ENCODE measurements around the gene MCHR1.
"Not testable (repeated sequence)": the region's sequence is repeated elsewhere in the genome, so short reads cannot be mapped to it uniquely, and the experiment has no call there.

Gene MCHR1

DNA sequence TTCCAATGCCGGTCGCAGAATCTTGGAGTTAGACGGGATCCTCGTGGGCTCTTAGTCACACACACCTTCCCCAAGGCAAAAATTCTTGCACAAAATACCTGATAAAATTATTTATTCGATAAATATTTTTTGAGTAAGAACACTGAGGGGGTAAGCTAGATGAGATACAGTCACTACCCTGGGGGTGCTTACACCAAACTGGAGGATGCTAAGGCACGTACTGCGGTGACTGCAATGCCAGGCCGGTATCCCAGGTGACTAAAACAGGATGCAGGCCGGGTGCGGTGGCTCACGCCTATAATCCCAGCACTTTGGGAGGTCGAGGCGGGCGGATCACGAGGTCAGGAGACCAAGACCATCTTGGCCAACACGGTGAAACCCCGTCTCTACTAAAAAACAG, 41.0 kb upstream of the MCHR1 start:
- WGBS, 2 experiments = 94 to 96% methylated on average over 17 of the region's 17 CpGs
- H3K9me3 ChIP-seq (ENCODE audit: control insufficient read depth, low read length) = no peaks in the 10 kb centered on the region

DNA sequence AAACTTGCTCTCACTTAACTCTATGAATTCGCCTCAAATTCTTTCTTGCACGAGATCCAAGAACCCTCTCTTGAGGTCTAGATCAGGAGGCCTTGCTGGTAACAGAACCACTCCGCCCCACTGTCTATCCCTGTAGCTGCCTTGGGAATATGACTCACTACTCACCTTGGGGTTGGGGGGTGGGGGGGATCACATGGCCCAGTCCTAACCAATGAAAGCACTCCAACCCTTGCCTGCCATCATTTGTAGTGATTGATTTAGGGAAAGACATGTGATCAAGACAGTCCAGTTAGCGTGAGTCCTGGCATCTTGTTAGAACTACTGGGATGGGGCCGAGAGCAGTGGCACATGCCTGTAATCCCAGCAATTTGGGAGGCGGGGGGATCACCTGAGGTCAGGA, 38.0 kb upstream of the MCHR1 start:
- 93 to 94% methylated on average over 6 of the region's 6 CpGs for WGBS, 2 experiments
- H3K27me3 ChIP-seq (ENCODE audit: control insufficient read depth, insufficient read depth, low read length, poor library complexity, severe bottlenecking) = no peaks in the 10 kb centered on the region
- no peaks in the 10 kb centered on the region for H3K9me3 ChIP-seq (ENCODE audit: control insufficient read depth, low read length)
- no peaks in the 10 kb centered on the region for H3K36me3 ChIP-seq (ENCODE audit: control insufficient read depth, insufficient read depth, low read length)
- no peaks in the 10 kb centered on the region for H3K4me1 ChIP-seq (ENCODE audit: control insufficient read depth, insufficient read depth, low read length)
- H3K27ac ChIP-seq (ENCODE audit: insufficient read depth, low read depth, low read length, poor library complexity, severe bottlenecking) = no peak overlapping the region
- no peak overlapping the region for H3K4me3 ChIP-seq (ENCODE audit: insufficient read depth, low read depth, low read length)

More for the DNA sequence above, 41.0 kb upstream of the MCHR1 start:
- no peak overlapping the region for H3K4me3 ChIP-seq (ENCODE audit: insufficient read depth, low read depth, low read length)
- no peak overlapping the region for H3K27ac ChIP-seq (ENCODE audit: insufficient read depth, low read depth, low read length, poor library complexity, severe bottlenecking)
- H3K4me1 ChIP-seq (ENCODE audit: control insufficient read depth, insufficient read depth, low read length) = peaks cover 9% of the 10 kb centered on the region
- no peaks in the 10 kb centered on the region for H3K27me3 ChIP-seq (ENCODE audit: control insufficient read depth, insufficient read depth, low read length, poor library complexity, severe bottlenecking)
- H3K36me3 ChIP-seq (ENCODE audit: control insufficient read depth, insufficient read depth, low read length) = no peaks in the 10 kb centered on the region

DNA sequence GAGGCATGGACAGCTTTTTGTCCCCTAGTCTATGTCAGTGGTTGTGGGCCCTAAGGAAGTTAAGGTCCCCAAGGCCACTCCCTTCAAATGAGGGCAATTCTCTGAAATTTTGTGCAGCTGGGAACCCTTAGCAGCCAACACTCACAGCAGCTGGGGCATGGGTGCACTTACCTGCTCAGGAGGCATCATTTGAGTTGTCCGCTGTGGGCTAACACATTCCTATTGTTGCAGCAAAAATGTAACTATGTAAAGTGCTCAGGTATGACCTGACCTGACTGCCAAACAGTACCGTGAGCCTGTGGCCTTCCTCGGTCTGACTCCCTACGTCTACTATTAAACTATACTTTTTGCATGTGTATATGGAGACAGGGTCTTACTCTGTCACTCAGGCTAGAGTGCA, 37.0 kb upstream of the MCHR1 start:
- no peaks in the 10 kb centered on the region for H3K4me1 ChIP-seq (ENCODE audit: control insufficient read depth, insufficient read depth, low read length)
- H3K36me3 ChIP-seq (ENCODE audit: control insufficient read depth, insufficient read depth, low read length) = no peaks in the 10 kb centered on the region
- H3K27ac ChIP-seq (ENCODE audit: insufficient read depth, low read depth, low read length, poor library complexity, severe bottlenecking) = no peak overlapping the region
- no peaks in the 10 kb centered on the region for H3K9me3 ChIP-seq (ENCODE audit: control insufficient read depth, low read length)
- WGBS, 2 experiments = 87 to 94% methylated on average over 4 of the region's 4 CpGs
- H3K27me3 ChIP-seq (ENCODE audit: control insufficient read depth, insufficient read depth, low read length, poor library complexity, severe bottlenecking) = no peaks in the 10 kb centered on the region
- no peak overlapping the region for H3K4me3 ChIP-seq (ENCODE audit: insufficient read depth, low read depth, low read length)

DNA sequence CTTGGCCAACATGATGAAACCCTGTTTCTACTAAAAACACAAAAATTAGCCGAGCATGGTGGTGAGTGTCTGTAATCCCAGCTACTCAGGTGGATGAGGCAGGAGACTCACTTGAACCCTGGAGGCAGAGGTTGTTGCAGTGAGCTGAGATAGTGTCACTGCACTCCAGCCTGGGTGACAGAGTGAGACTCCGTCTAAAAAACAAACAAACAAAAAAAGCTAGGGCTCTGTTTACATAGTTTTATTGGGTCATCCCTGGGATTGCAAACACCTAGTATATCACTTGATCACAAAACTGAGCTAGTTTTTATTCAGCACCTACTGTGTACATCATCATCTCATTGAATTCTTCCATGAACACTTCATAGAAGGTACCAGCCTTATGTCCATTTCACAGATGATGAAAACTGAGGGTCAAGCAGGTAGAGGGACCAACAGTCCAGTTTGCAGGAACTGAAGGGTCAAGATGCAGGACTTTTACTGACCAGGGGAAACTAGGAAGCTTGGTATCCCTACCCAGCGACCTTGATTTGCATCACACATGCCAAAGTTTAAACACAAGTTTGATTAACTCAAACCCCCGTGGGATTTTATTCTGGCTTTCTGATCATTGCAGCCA, 33.6 kb upstream of the MCHR1 start:
- no peak overlapping the region for H3K4me3 ChIP-seq (ENCODE audit: insufficient read depth, low read depth, low read length)
- 86 to 87% methylated on average over 4 of the region's 4 CpGs for WGBS, 2 experiments
- no peaks in the 10 kb centered on the region for H3K27me3 ChIP-seq (ENCODE audit: control insufficient read depth, insufficient read depth, low read length, poor library complexity, severe bottlenecking)
- H3K27ac ChIP-seq (ENCODE audit: insufficient read depth, low read depth, low read length, poor library complexity, severe bottlenecking) = no peak overlapping the region
- no peaks in the 10 kb centered on the region for H3K9me3 ChIP-seq (ENCODE audit: control insufficient read depth, low read length)
- H3K36me3 ChIP-seq (ENCODE audit: control insufficient read depth, insufficient read depth, low read length) = no peaks in the 10 kb centered on the region
- H3K4me1 ChIP-seq (ENCODE audit: control insufficient read depth, insufficient read depth, low read length) = no peaks in the 10 kb centered on the region

DNA sequence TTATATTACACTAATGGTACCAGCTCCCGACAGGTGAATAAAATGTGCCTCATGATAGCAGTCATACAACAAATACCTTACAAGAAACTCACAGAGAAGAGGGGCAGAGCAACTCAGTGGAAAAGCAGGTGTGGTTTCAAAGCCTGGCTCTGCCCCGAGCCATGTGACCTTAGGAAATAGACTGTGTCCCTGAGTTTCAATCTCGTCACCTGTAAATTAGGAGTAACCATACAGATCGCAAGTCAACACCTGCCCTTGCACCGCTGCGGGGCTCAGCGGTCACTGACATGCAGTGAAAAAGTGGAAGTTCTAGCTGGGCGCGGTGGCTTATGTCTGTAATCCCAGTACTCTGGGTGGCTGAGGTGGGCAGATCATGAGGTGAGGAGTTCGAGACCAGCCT, 30.9 kb upstream of the MCHR1 start:
- no peak overlapping the region for H3K27ac ChIP-seq (ENCODE audit: insufficient read depth, low read depth, low read length, poor library complexity, severe bottlenecking)
- H3K4me3 ChIP-seq (ENCODE audit: insufficient read depth, low read depth, low read length) = no peak overlapping the region
- no peaks in the 10 kb centered on the region for H3K9me3 ChIP-seq (ENCODE audit: control insufficient read depth, low read length)
- H3K27me3 ChIP-seq (ENCODE audit: control insufficient read depth, insufficient read depth, low read length, poor library complexity, severe bottlenecking) = no peaks in the 10 kb centered on the region
- no peaks in the 10 kb centered on the region for H3K36me3 ChIP-seq (ENCODE audit: control insufficient read depth, insufficient read depth, low read length)
- 94 to 95% methylated on average over 10 of the region's 10 CpGs for WGBS, 2 experiments
- H3K4me1 ChIP-seq (ENCODE audit: control insufficient read depth, insufficient read depth, low read length) = peaks cover 7% of the 10 kb centered on the region

DNA sequence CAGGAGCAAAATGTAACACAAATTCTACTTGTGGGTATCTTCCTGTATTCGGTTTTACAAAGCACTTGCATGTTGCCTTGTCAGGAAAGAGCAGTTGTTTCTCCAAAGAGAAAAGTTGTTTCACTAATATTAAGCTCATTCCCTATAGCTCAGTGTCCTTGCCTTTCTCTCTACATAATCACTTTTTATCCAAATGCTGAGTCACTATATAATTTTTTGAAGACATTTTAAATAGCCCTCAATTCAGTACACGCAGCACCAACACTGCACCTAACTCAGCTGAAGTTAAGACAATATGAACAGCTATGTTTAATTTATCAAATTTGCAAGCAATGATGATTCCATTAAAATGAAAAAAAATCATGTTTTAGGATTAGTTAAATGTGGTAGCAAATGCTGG, 28.2 kb upstream of the MCHR1 start:
- H3K4me1 ChIP-seq (ENCODE audit: control insufficient read depth, insufficient read depth, low read length) = peaks cover 11% of the 10 kb centered on the region
- no peaks in the 10 kb centered on the region for H3K9me3 ChIP-seq (ENCODE audit: control insufficient read depth, low read length)
- no peak overlapping the region for H3K4me3 ChIP-seq (ENCODE audit: insufficient read depth, low read depth, low read length)
- H3K27ac ChIP-seq (ENCODE audit: insufficient read depth, low read depth, low read length, poor library complexity, severe bottlenecking) = no peak overlapping the region
- H3K27me3 ChIP-seq (ENCODE audit: control insufficient read depth, insufficient read depth, low read length, poor library complexity, severe bottlenecking) = no peaks in the 10 kb centered on the region
- WGBS, 2 experiments = 84 to 97% methylated on average over 1 to 2 of the region's 2 CpGs
- H3K36me3 ChIP-seq (ENCODE audit: control insufficient read depth, insufficient read depth, low read length) = no peaks in the 10 kb centered on the region

DNA sequence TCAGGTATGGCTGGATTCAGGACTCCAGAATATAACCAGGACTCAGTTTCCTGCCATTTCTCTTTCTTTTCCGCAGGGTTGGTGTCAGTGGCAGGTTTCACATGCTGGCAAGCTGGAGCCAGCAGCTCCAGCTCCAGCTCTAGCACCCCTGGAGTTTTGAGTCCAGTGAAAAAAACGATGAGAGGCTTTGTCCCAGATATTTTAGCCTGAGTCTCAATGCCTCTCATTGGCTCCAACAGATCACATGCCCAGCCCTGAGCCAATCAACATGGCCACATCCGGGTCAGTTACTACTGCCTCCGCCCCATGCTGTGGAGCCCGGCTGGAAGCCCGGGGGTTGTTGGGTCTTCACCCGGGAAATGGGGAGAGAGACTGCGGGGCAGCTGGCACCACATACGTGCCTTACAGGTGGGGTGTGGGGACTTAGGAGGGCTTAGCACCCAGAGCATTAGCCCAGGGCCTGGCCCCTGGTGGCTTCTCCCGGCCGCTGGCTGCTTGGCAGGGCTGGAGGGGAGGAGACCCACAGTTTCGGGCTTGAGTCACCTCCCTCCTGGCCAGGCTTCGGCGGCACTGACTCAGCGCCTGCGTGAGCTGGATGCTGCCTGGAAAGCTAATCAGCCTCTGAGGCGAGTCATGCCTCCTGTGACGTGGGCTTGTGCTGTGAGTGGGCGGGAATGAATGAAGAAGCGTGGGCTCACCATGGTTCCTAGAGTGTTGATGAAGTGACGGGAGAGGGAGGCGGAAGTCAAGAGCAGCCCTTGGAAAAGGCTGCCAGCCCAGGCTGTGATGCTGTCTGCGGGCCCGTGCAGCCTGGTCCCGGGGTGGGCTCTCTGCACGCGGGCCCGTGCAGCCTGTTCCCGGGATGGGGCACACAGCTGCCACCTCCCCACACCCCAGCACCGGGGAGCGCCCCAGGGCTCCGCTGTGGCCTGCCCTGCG, 27.5 kb upstream of the MCHR1 start:
- peak overlapping the region; percentile 60 for H3K27ac ChIP-seq (ENCODE audit: insufficient read depth, low read depth, low read length, poor library complexity, severe bottlenecking)
- 54 to 60% methylated on average over 33 of the region's 33 CpGs for WGBS, 2 experiments
- H3K9me3 ChIP-seq (ENCODE audit: control insufficient read depth, low read length) = no peaks in the 10 kb centered on the region
- H3K4me3 ChIP-seq (ENCODE audit: insufficient read depth, low read depth, low read length) = peak overlapping the region; percentile 45
- H3K4me1 ChIP-seq (ENCODE audit: control insufficient read depth, insufficient read depth, low read length) = peaks cover 11% of the 10 kb centered on the region
- H3K36me3 ChIP-seq (ENCODE audit: control insufficient read depth, insufficient read depth, low read length) = no peaks in the 10 kb centered on the region
- H3K27me3 ChIP-seq (ENCODE audit: control insufficient read depth, insufficient read depth, low read length, poor library complexity, severe bottlenecking) = no peaks in the 10 kb centered on the region

DNA sequence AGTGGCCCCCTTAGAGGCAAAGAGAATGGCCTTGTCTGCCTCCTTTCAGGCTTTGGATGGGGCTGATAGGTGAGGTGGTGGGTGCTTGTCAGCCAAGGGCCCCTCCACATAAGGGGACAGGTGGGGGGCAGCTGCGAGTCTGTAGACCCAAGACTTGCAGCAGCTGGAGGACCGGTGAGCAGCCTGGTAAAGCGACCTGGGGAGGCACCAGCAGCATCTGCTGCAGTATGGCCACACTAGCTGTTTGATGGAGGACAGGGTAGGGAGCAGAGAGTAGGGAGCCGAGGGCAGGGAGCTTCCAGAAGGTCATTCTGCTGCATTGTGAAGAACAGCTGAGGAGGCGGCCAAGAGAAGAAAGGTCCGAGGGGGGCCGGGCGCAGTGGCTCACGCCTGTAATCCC, 25.9 kb upstream of the MCHR1 start:
- no peaks in the 10 kb centered on the region for H3K27me3 ChIP-seq (ENCODE audit: control insufficient read depth, insufficient read depth, low read length, poor library complexity, severe bottlenecking)
- no peak overlapping the region for H3K4me3 ChIP-seq (ENCODE audit: insufficient read depth, low read depth, low read length)
- no peaks in the 10 kb centered on the region for H3K9me3 ChIP-seq (ENCODE audit: control insufficient read depth, low read length)
- no peaks in the 10 kb centered on the region for H3K36me3 ChIP-seq (ENCODE audit: control insufficient read depth, insufficient read depth, low read length)
- no peak overlapping the region for H3K27ac ChIP-seq (ENCODE audit: insufficient read depth, low read depth, low read length, poor library complexity, severe bottlenecking)
- WGBS, 2 experiments = 94% methylated on average over 9 of the region's 9 CpGs
- H3K4me1 ChIP-seq (ENCODE audit: control insufficient read depth, insufficient read depth, low read length) = peaks cover 11% of the 10 kb centered on the region

DNA sequence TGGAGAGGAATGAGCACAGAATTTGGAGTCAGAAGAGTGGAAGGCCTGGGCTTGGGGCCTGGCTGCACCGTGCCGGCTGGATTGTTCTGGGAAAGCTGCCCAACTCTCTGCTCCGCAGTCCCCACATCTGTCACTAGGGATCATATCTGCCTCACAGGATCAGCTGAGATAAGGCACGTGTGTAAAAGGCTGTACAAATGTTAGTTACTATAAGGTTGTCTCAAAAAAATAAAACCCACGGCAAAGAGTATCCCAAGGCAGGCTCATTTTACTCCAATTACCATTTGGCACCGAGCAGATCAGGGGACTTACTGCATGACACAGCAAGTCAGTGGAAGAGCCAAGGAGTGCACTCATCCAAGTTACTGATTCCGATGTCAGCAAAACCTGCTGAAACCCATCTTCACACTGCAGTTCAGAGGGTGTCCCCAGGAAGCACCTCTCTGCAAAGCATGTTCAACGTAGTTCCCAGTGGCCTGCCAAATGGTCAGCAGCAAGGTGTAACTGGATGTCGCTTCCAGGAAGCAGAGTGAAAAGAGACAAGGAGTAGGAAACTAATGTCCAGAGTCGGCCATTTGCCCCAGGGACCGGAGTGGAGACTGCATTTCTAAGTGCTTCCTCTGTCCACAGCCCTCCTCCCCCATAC, 24.6 kb upstream of the MCHR1 start:
- no peak overlapping the region for H3K27ac ChIP-seq (ENCODE audit: insufficient read depth, low read depth, low read length, poor library complexity, severe bottlenecking)
- H3K9me3 ChIP-seq (ENCODE audit: control insufficient read depth, low read length) = no peaks in the 10 kb centered on the region
- no peaks in the 10 kb centered on the region for H3K36me3 ChIP-seq (ENCODE audit: control insufficient read depth, insufficient read depth, low read length)
- H3K4me1 ChIP-seq (ENCODE audit: control insufficient read depth, insufficient read depth, low read length) = peaks cover 11% of the 10 kb centered on the region
- no peaks in the 10 kb centered on the region for H3K27me3 ChIP-seq (ENCODE audit: control insufficient read depth, insufficient read depth, low read length, poor library complexity, severe bottlenecking)
- WGBS, 2 experiments = 83 to 88% methylated on average over 11 of the region's 11 CpGs
- no peak overlapping the region for H3K4me3 ChIP-seq (ENCODE audit: insufficient read depth, low read depth, low read length)

DNA sequence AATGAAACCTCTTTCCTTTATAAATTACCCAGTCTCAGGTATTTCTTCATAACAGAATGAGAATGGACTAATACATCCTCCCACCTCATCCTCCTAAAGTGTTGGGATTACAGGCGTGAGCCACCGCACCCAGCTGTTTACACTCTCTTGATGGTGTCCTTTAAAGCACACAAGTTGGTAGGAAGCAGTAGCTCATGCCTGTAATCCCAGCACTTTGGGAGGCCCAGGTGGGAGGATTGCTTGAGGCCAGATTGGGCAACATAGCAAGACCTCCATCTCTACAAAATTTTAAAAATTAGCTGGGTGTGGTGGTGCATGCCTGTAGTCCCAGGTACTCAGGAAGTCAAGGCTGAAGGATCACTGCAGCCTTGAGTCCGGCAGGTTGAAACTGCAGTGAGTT, 23.3 kb upstream of the MCHR1 start:
- not testable (repeated sequence) for H3K9me3 ChIP-seq (ENCODE audit: control insufficient read depth, low read length); H3K4me3 ChIP-seq (ENCODE audit: insufficient read depth, low read depth, low read length)
- H3K4me1 ChIP-seq (ENCODE audit: control insufficient read depth, insufficient read depth, low read length) = peaks cover 11% of the 10 kb centered on the region

More for the DNA sequence above, 23.3 kb upstream of the MCHR1 start:
- not testable (repeated sequence) for H3K27ac ChIP-seq (ENCODE audit: insufficient read depth, low read depth, low read length, poor library complexity, severe bottlenecking); H3K27me3 ChIP-seq (ENCODE audit: control insufficient read depth, insufficient read depth, low read length, poor library complexity, severe bottlenecking); H3K36me3 ChIP-seq (ENCODE audit: control insufficient read depth, insufficient read depth, low read length)
- WGBS, 2 experiments = 85 to 95% methylated on average over 3 of the region's 3 CpGs

Measured in ectodermal cell (in vitro differentiated cells).